Stomach (tissue), 4 donors: Measurements from ENCODE around the gene FMN2.

Experiments
- CTCF ChIP-seq, 7 experiments: fragments of 450-650 bp in 4 of 7; fragments of 200-600 bp in 3 of 7; sonication (generic) in 3 of 7; IDR thresholded peaks; one replicate each; pipeline ENCODE4 v1.5.1; 2016 to 2019; ENCODE audit warnings: antibody characterized with exemption in 7 of 7, control low read depth in 2 of 7, mild to moderate bottlenecking in 1 of 7
- EP300 ChIP-seq: sonication (generic); formaldehyde crosslinking; IDR thresholded peaks from one replicate; pipeline ENCODE4 v1.6.1; 2017; ENCODE audit warnings: antibody characterized with exemption
- POLR2A ChIP-seq, 4 donors: fragments of 450-650 bp; IDR thresholded peaks; one replicate each; pipeline ENCODE4 v1.6.1; 2016; ENCODE audit warnings: antibody characterized with exemption in 4 of 4, control low read depth in 2 of 4, mild to moderate bottlenecking in 1 of 4, moderate library complexity in 1 of 4
- POLR2AphosphoS5 ChIP-seq, 3 donors: sonication (generic); formaldehyde crosslinking; IDR thresholded peaks; one replicate each; pipeline ENCODE4 v1.6.1; 2016; ENCODE audit warnings: antibody characterized with exemption in 3 of 3

GRCh38 chr1:240073097-240073496 is 18.6 kb upstream of the FMN2 start:
- TF ChIP-seq CTCF (IDR thresholded peaks at IDR 0.05) (no peak), EP300 (no peak), POLR2AphosphoS5 (IDR thresholded peaks at IDR 0.05) (no peak), POLR2A (IDR thresholded peaks at IDR 0.05) (no peak)
